GM18870 (cell line): Measurements from ENCODE around the gene INTS2.
"Not testable (repeated sequence)": the region's sequence is repeated elsewhere in the genome, so short reads cannot be mapped to it uniquely, and the experiment has no call there.

Source experiments
- ATAC-seq: cut with Tn5 transposase; IDR thresholded peaks from one replicate; pipeline ENCODE4 v1.9.1; 2021; ENCODE audit warnings: moderate library complexity; ENCODE audit not compliant: unreplicated experiment

The INTS2 gene

GRCh38 chr17:61927208-61928100 lies at the start of gene INTS2:
Gene INTS2 (minus strand): TSS chr17:61927982. CDS start chr17:61926644, 1,338 bp downstream.
- peak; percentile 62 for ATAC-seq

DNA sequence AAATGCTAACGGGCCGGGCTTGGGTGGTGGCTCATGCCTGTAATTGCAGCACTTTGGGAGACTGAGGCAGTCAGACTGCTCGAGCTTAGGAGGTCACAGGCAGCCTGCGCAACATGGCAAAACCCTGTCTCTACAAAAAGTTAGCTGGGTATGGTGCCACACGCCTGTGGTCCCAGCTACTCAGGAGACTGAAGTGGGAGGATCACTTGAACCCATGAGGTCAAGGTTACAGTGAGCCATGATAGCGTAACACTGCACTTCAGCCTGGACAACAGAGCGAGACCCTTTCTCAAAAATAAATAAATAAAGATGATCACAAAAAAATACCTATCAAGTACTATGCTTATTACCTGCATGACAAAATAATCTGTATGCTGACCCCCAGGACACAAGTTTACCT lies 46.3 kb upstream of the INTS2 start:
- ATAC-seq = no peak

GRCh38 chr17:61972311-61972710 lies 44.5 kb upstream of the INTS2 start:
- no peak for ATAC-seq

DNA sequence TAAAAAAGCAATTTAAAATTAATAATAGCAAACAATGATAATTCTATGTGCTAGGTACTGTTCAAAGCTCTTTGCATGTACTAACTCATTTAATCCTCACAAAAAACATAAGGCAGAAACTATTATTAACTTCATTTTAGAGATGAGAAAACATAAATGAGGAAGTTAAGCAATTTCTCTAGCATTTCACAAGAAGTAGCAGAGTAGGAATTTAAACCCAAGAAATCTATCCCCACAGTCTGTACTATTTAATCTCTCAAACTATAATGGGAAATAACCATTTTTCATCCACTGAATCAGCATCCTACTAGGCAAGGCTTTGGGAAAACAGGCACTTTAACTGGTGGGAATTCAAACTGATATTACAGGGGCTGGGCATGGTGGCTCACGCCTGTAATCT lies 42.2 kb upstream of the INTS2 start:
- ATAC-seq = no peak

GRCh38 chr17:61968757-61969156 lies 41.0 kb upstream of the INTS2 start:
- no peak for ATAC-seq

- no peak for ATAC-seq
Measured at GRCh38 chr17:61967729-61968128, 39.9 kb upstream of the INTS2 start.

- ATAC-seq = no peak
Measured at GRCh38 chr17:61966191-61966590, 38.4 kb upstream of the INTS2 start.

- no peak for ATAC-seq
Measured at GRCh38 chr17:61955619-61956018, 27.8 kb upstream of the INTS2 start.

- ATAC-seq = no peak
Measured at GRCh38 chr17:61947367-61948078, 19.7 kb upstream of the INTS2 start.

GRCh38 chr17:61946359-61946758 lies 18.6 kb upstream of the INTS2 start:
- ATAC-seq = no peak

GRCh38 chr17:61943117-61943516 lies 15.3 kb upstream of the INTS2 start:
- ATAC-seq = no peak

DNA sequence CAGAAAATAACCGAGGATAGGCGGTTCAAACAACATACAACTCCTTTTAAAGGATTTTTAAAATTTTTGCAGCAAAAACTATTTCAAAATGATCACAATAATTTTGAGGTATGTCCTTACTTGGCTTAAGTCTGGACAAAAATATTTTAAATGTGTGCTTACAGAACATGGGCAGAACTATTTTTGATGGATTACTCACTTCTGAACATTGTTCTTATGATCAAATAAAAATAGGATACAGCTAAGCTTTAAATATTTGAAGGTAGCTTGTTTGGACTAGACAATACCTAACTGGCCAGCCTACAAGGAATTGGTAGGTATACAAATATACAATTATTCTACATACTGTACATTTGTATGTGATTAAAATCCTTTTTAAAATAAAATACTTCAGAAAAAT lies 14.3 kb upstream of the INTS2 start:
- ATAC-seq = no peak

- ATAC-seq = no peak
Measured at GRCh38 chr17:61928101-61928436, 287 bp upstream of the INTS2 start.

GRCh38 chr17:61926826-61927207 lies 965 bp downstream of the INTS2 start:
- ATAC-seq = no peak

- ATAC-seq = not testable (repeated sequence)
Measured at GRCh38 chr17:61915162-61915561, 12.6 kb downstream of the INTS2 start.

- ATAC-seq = no peak
Measured at GRCh38 chr17:61908292-61909037, 19.3 kb downstream of the INTS2 start.

DNA sequence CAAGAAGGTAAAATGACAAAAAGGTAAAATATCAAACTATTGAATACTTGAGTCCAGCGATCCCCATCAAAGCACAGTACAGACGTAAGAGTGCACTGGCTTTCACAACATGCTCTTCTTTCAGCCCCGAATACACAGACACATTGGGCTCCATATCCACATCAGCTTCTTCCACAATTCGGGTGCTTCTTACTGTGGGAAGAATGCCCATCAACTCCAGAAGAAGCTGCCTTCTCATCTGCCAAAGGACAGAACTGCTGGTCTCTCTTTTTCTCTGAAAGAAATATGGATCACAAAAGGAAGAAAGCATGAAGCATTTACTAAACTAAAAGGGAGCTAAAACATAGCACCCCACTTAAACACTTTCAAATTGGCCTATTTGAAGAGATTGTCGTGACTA lies 20.4 kb downstream of the INTS2 start:
- ATAC-seq = no peak

DNA sequence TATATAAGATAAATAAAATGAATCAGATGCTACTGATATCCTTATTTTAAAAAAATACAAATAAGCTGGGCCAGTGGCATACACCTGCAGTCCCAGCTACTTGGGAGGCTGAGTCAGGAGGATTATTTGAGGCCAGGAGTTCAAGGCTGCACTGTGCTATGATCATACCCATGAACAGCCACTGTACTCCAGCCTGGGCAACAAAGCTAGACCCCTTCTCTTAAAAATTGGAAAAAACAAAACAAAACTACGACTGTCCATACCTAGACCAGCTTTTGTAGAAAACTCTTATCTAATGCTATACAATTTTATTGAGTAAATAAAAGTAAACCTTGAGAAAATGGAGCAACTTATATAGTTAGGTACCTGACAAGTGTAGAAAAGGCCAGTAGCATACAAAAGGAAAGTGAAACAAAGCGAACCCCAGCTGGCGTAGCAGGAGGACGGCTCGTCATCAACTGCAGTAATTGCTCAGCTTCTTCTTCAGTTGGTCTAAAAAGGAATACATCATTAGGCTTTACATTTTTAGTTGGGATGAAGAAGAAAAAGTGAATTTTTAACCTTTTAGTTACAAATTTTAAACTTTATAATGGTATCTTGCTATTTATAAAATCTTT lies 23.6 kb downstream of the INTS2 start:
- peak; percentile 69 for ATAC-seq

GRCh38 chr17:61903251-61903650 lies 24.5 kb downstream of the INTS2 start:
- no peak for ATAC-seq

DNA sequence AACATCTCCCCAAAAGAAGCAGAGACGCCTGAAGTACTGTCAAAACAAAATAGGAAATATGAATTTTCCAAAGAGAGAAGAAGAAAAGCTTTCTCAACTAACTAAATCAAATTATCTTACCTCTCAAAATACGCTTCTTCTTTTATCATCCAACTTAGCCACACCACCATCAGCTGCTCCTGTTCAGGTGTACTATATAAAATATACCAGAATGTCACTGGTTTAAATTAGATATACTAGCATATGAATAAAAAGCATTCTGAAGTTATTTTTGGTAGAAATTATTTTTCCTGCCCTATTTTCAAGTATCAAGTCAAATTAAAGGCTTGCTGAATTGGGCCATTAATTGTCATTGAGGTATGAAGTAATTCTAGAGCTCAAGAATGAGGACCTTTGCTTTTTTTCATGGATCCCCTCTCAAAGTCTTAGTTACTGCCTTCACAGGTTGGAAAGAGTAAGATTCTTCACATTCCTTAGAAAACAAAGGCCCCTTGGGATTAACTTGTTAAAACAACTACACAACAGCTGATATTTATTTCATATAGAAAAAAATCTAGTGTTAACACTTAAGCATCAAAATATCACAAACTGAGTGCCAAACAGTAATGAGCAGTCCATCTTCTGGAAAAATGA lies 30.1 kb downstream of the INTS2 start:
- ATAC-seq = no peak

- no peak for ATAC-seq
Measured at GRCh38 chr17:61895391-61895790, 32.4 kb downstream of the INTS2 start.
